SK-N-SH treated with all-trans-retinoic acid at 6 μM for 48 hours (cell line): ENCODE measurements around the gene PLXDC2.
A peak's percentile ranks its signal among the peaks of the same experiment; 100 is the strongest.

ENCODE experiments used
- ATAC-seq: fragments of 200-7000 bp; cut with Tn5 transposase; 3 replicates; pipeline ENCODE4 v1.9.1; 2020; ENCODE audit warnings: mild to moderate bottlenecking, moderate library complexity
- ARNTL ChIP-seq: fragments of 450-650 bp; formaldehyde crosslinking; IDR thresholded peaks from 2 replicates; pipeline ENCODE4 v1.5.0; 2020; ENCODE audit warnings: low read depth, mild to moderate bottlenecking, moderate library complexity, borderline replicate concordance
- BACH2 ChIP-seq: fragments of 250-450 bp; sonication (Bioruptor Pico); IDR thresholded peaks from 2 replicates; pipeline ENCODE4 v1.9.0; 2021; ENCODE audit warnings: mild to moderate bottlenecking, borderline replicate concordance
- CREB5 ChIP-seq: fragments of 250-450 bp; sonication (Bioruptor Pico); IDR thresholded peaks from 2 replicates; pipeline ENCODE4 v1.5.1; 2020; ENCODE audit warnings: low read depth, mild to moderate bottlenecking, moderate library complexity
- CSDC2 ChIP-seq: fragments of 250-450 bp; sonication (Bioruptor Pico); IDR thresholded peaks from 2 replicates; pipeline ENCODE4 v1.5.0; 2020; ENCODE audit warnings: mild to moderate bottlenecking, moderate library complexity
- CSRNP3 ChIP-seq: fragments of 250-450 bp; sonication (Bioruptor Pico); IDR thresholded peaks from 2 replicates; pipeline ENCODE4 v1.5.1; 2021; ENCODE audit warnings: mild to moderate bottlenecking, moderate library complexity
- ESRRG ChIP-seq: fragments of 250-450 bp; sonication (Bioruptor Pico); IDR thresholded peaks from 2 replicates; pipeline ENCODE4 v1.6.1; 2021; ENCODE audit warnings: mild to moderate bottlenecking
- GLIS3 ChIP-seq: fragments of 250-450 bp; sonication (Bioruptor Pico); IDR thresholded peaks from 2 replicates; pipeline ENCODE4 v1.5.0; 2020; ENCODE audit warnings: mild to moderate bottlenecking, moderate library complexity
- ISL1 ChIP-seq: fragments of 250-450 bp; sonication (Bioruptor Pico); IDR thresholded peaks from 2 replicates; pipeline ENCODE4 v2.1.2; 2022; ENCODE audit warnings: mild to moderate bottlenecking, moderate library complexity
- OSR1 ChIP-seq: fragments of 250-450 bp; sonication (Bioruptor Pico); IDR thresholded peaks from 2 replicates; pipeline ENCODE4 v1.8.0; 2022; ENCODE audit warnings: moderate library complexity, mild to moderate bottlenecking, inconsistent platforms
- PATZ1 ChIP-seq: fragments of 250-450 bp; sonication (Bioruptor Pico); IDR thresholded peaks from 2 replicates; pipeline ENCODE4 v1.8.0; 2020; ENCODE audit warnings: mild to moderate bottlenecking, moderate library complexity, borderline replicate concordance
- PPARA ChIP-seq: fragments of 250-450 bp; sonication (Bioruptor Pico); IDR thresholded peaks from 2 replicates; pipeline ENCODE4 v1.5.0; 2020; ENCODE audit warnings: mild to moderate bottlenecking, borderline replicate concordance
- RARB ChIP-seq: fragments of 250-450 bp; sonication (Bioruptor Pico); IDR thresholded peaks from 2 replicates; pipeline ENCODE4 v1.8.0; 2021; ENCODE audit warnings: mild to moderate bottlenecking, moderate library complexity
- SNAI2 ChIP-seq: fragments of 250-450 bp; sonication (Bioruptor Pico); IDR thresholded peaks from 2 replicates; pipeline ENCODE4 v1.5.0; 2020; ENCODE audit warnings: mild to moderate bottlenecking, moderate library complexity
- TCF4 ChIP-seq: fragments of 250-450 bp; sonication (Bioruptor Pico); IDR thresholded peaks from 2 replicates; pipeline ENCODE4 v1.8.0; 2021; ENCODE audit warnings: mild to moderate bottlenecking, moderate library complexity, borderline replicate concordance
- TOX ChIP-seq: fragments of 250-450 bp; sonication (Bioruptor Pico); IDR thresholded peaks from 2 replicates; pipeline ENCODE4 v1.8.0; 2021; ENCODE audit warnings: mild to moderate bottlenecking, moderate library complexity, borderline replicate concordance
- TSHZ2 ChIP-seq: fragments of 250-450 bp; sonication (Bioruptor Pico); IDR thresholded peaks from 2 replicates; pipeline ENCODE4 v1.5.0; 2020; ENCODE audit warnings: mild to moderate bottlenecking, moderate library complexity
- ZC3H10 ChIP-seq: fragments of 250-450 bp; sonication (Bioruptor Pico); IDR thresholded peaks from 2 replicates; pipeline ENCODE4 v1.5.1; 2021; ENCODE audit warnings: mild to moderate bottlenecking, moderate library complexity
- ZFP3 ChIP-seq: fragments of 250-450 bp; sonication (Bioruptor Pico); IDR thresholded peaks from 2 replicates; pipeline ENCODE4 v1.5.0; 2020; ENCODE audit warnings: mild to moderate bottlenecking, moderate library complexity
- ZFP30 ChIP-seq: fragments of 450-650 bp; formaldehyde crosslinking; IDR thresholded peaks from 2 replicates; pipeline ENCODE4 v1.5.0; 2022; ENCODE audit warnings: mild to moderate bottlenecking, moderate library complexity
- ZNF565 ChIP-seq: fragments of 450-650 bp; formaldehyde crosslinking; conservative IDR thresholded peaks from 2 replicates; pipeline ENCODE4 v1.5.0; 2020; ENCODE audit warnings: low read depth, mild to moderate bottlenecking, moderate library complexity
- ZNF70 ChIP-seq: fragments of 450-650 bp; formaldehyde crosslinking; IDR thresholded peaks from 2 replicates; pipeline ENCODE4 v1.5.0; 2020; ENCODE audit warnings: mild to moderate bottlenecking, moderate library complexity
- ZNF8 ChIP-seq: fragments of 450-650 bp; formaldehyde crosslinking; IDR thresholded peaks from 2 replicates; pipeline ENCODE4 v1.5.0; 2020; ENCODE audit warnings: mild to moderate bottlenecking, moderate library complexity

PLXDC2 gene

GRCh38 chr10:19930936-19931893 is 115.0 kb downstream of the PLXDC2 start:
- peak; percentile 92 for ATAC-seq
- no peak for TF ChIP-seq ISL1 (CRISPR knock-in tag)
- no peak for TF ChIP-seq TCF4
- TF ChIP-seq ZNF8 (CRISPR knock-in tag), result no peak
- TF ChIP-seq CSRNP3 (CRISPR knock-in tag), result no peak
- no peak for TF ChIP-seq ARNTL (CRISPR knock-in tag)
- TF ChIP-seq ZC3H10 (CRISPR knock-in tag), result no peak
- TF ChIP-seq RARB (CRISPR knock-in tag), result no peak
- TF ChIP-seq TOX, result no peak
- no peak for TF ChIP-seq PPARA (CRISPR knock-in tag)

- TF ChIP-seq SNAI2 (CRISPR knock-in tag) (no peak), ZNF70 (CRISPR knock-in tag) (no peak), ZFP30 (CRISPR knock-in tag) (no peak), OSR1 (CRISPR knock-in tag) (no peak), ZNF8 (CRISPR knock-in tag) (no peak), TCF4 (no peak), RARB (CRISPR knock-in tag) (no peak), ESRRG (CRISPR knock-in tag) (no peak), ZNF565 (CRISPR knock-in tag) (no peak), PPARA (CRISPR knock-in tag) (no peak), TSHZ2 (CRISPR knock-in tag) (no peak), TOX (no peak)
- ATAC-seq, result no peak
Measured at GRCh38 chr10:19931894-19932590, 115.8 kb downstream of the PLXDC2 start.

- no peak for ATAC-seq
- TF ChIP-seq ZFP30 (CRISPR knock-in tag), result no peak
- TF ChIP-seq ARNTL (CRISPR knock-in tag), result no peak
- TF ChIP-seq ZC3H10 (CRISPR knock-in tag), result no peak
- TF ChIP-seq ZNF70 (CRISPR knock-in tag), result no peak
- TF ChIP-seq CSDC2 (CRISPR knock-in tag), result no peak
- TF ChIP-seq OSR1 (CRISPR knock-in tag), result no peak
- no peak for TF ChIP-seq PATZ1
- no peak for TF ChIP-seq SNAI2 (CRISPR knock-in tag)
- no peak for TF ChIP-seq RARB (CRISPR knock-in tag)
- TF ChIP-seq GLIS3 (CRISPR knock-in tag), result no peak
- no peak for TF ChIP-seq ZNF8 (CRISPR knock-in tag)
- no peak for TF ChIP-seq CREB5 (CRISPR knock-in tag)
- TF ChIP-seq TCF4, result no peak
- TF ChIP-seq CSRNP3 (CRISPR knock-in tag), result no peak
- no peak for TF ChIP-seq BACH2 (CRISPR knock-in tag)
- no peak for TF ChIP-seq TSHZ2 (CRISPR knock-in tag)
- TF ChIP-seq ZFP3 (CRISPR knock-in tag), result no peak
- TF ChIP-seq ISL1 (CRISPR knock-in tag), result no peak
Measured at GRCh38 chr10:19932806-19933371, 116.7 kb downstream of the PLXDC2 start.
